ENCODE results near the gene PPP1R14B.

- no peak for TF ChIP-seq CTCF (IDR thresholded peaks at IDR 0.05)
- TF ChIP-seq POLR2A (IDR thresholded peaks at IDR 0.05) = no peak
These were observed 39.4 kb upstream of the PPP1R14B start for GRCh38 chr11:64285885-64286800.

Data from lower leg skin (tissue), 3 donors.